Body of pancreas (tissue), 4 donors: ENCODE data around the gene DHRS7C. TPM values are rescaled to one million over a fixed set of nuclear protein-coding genes. Genes with fewer than 3 reads are reported as not detected.

Experiments used
- ATAC-seq: fragments of 150-250 bp; one replicate; pipeline ENCODE4 v1.9.1; 2016
- DNase-seq, 4 donors: peaks; one replicate each; pipeline ENCODE4 v3.0.0-alpha.2; 2019
- H3K27ac ChIP-seq, 4 donors: fragments of 200-600 bp; sonication (generic); 1 replicate in 3 of 4; 2 replicates in 1 of 4; pipeline versions ENCODE4 v1.5.1 to v1.6.1; 2016 to 2019; ENCODE audit warnings: mild to moderate bottlenecking in 1 of 4, mixed read lengths in 1 of 4, moderate library complexity in 1 of 4
- H3K27me3 ChIP-seq, 2 donors: fragments of 200-600 bp; sonication (generic); one replicate each; pipeline ENCODE4 v1.6.0; 2016; ENCODE audit warnings: mild to moderate bottlenecking in 1 of 2
- H3K36me3 ChIP-seq, 2 donors: fragments of 200-600 bp; sonication (generic); replicated peaks in 1 of 2; 2 replicates each; pipeline ENCODE4 v1.5.1; 2016; ENCODE audit warnings: low read depth in 2 of 2; ENCODE audit not compliant: insufficient read depth in 1 of 2
- H3K4me1 ChIP-seq: fragments of 200-600 bp; sonication (generic); one replicate; pipeline ENCODE4 v1.6.0; 2016
- H3K4me3 ChIP-seq, 2 donors: fragments of 200-600 bp; sonication (generic); 1 replicate in 1 of 2; 2 replicates in 1 of 2; pipeline ENCODE4 v1.5.1; 2016 to 2019
- H3K9me3 ChIP-seq, 3 donors: fragments of 200-600 bp; sonication (generic); 1 replicate in 2 of 3; 2 replicates in 1 of 3; pipeline ENCODE4 v1.5.1; 2016
- POLR2A ChIP-seq, 3 donors: fragments of 450-650 bp; IDR thresholded peaks; one replicate each; pipeline ENCODE4 v1.6.1; 2016; ENCODE audit warnings: antibody characterized with exemption in 3 of 3, mild to moderate bottlenecking in 2 of 3
- WGBS, 2 donors: methylation state at CpG; one replicate each; pipeline ENCODE4 v1.1.5; 2017; 5-methylcytosine and 5-hydroxymethylcytosine counted together
- intact Hi-C: fragments of 100-400 bp; cut with DNase I; formaldehyde crosslinking; loops from one replicate; pipeline ENCODE4 v1.15.1; 2023
- total RNA-seq, 2 donors: library from RNA; depleted of rRNA; stranded (reverse); fragments of >200 nt; gene quantifications; one replicate each; pipeline ENCODE4 v1.1.0, GENCODE V29; 2016
- TF ChIP-seq, protein P1 (sequence below), 7 experiments: fragments of 450-650 bp in 4 of 7; fragments of 200-600 bp in 3 of 7; sonication (generic) in 3 of 7; IDR thresholded peaks; one replicate each; pipeline ENCODE4 v1.5.1; 2016 to 2019; ENCODE audit warnings: antibody characterized with exemption in 7 of 7

The DHRS7C gene
- total RNA-seq, 2 donors from 2014 or later, result not detected

DNA sequence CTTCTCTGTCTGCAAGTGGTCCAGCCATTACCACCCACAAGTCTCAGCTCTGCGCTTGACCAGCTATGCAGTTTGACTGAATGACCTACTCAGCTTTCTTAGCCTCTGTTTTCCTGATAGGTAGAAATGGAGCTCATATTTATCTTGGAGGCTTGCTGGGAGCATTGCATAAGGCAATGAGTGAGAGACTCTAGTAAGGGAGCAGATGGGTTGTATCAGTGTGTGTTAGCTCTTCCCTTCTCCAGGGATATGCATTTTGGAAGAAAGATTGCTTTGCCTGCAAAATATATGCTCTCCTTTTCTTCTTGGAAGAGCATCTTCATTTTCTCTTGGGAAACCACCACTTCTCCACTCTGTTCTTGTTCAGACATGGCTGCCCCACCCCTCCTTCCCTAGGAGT is 26.1 kb downstream of the DHRS7C start:
- intact Hi-C loops, result no loop called here

DNA sequence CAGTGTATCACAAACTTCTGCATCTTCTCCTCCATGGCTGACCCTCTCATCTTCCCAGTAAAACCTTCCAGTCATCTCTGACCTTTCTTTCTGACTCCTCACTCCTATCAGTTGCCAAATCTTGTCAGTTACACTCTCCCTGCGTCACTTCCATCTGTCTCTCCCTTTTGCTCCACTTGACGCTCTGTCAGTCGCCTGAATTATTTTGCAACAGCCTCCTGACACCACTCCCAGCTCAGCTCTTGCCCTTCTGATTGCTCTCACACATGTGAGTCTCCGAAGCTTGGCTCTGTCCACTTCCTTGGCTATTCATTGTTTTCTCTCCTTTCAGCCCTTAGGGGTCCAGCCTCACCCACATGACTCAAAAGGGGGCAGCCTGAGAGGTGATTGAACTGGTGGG is 27.7 kb downstream of the DHRS7C start:
- H3K27ac ChIP-seq, result no peak overlapping the region
- TF ChIP-seq, protein P1, sequence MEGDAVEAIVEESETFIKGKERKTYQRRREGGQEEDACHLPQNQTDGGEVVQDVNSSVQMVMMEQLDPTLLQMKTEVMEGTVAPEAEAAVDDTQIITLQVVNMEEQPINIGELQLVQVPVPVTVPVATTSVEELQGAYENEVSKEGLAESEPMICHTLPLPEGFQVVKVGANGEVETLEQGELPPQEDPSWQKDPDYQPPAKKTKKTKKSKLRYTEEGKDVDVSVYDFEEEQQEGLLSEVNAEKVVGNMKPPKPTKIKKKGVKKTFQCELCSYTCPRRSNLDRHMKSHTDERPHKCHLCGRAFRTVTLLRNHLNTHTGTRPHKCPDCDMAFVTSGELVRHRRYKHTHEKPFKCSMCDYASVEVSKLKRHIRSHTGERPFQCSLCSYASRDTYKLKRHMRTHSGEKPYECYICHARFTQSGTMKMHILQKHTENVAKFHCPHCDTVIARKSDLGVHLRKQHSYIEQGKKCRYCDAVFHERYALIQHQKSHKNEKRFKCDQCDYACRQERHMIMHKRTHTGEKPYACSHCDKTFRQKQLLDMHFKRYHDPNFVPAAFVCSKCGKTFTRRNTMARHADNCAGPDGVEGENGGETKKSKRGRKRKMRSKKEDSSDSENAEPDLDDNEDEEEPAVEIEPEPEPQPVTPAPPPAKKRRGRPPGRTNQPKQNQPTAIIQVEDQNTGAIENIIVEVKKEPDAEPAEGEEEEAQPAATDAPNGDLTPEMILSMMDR (IDR thresholded peaks at IDR 0.05), result no peak
- no peak for TF ChIP-seq POLR2A (IDR thresholded peaks at IDR 0.05)
- H3K27me3 ChIP-seq, result no peaks in the 10 kb centered on the region
- no peaks in the 10 kb centered on the region for H3K9me3 ChIP-seq
- no peak overlapping the region for H3K4me3 ChIP-seq
- no peak for DNase-seq
- intact Hi-C loops, result no loop called here
- 29 to 33% methylated on average over 4 of the region's 4 CpGs for WGBS, 2 donors
- no peaks in the 10 kb centered on the region for H3K36me3 ChIP-seq
- H3K4me1 ChIP-seq, result no peaks in the 10 kb centered on the region
- ATAC-seq, result no peak

More for the DNA sequence above, 26.1 kb downstream of the DHRS7C start:
- DNase-seq, result no peak
- no peak for ATAC-seq
- no peaks in the 10 kb centered on the region for H3K36me3 ChIP-seq
- WGBS, 2 donors, result 79 to 85% methylated on average over 1 of the region's 1 CpG
- H3K9me3 ChIP-seq, result no peaks in the 10 kb centered on the region
- TF ChIP-seq, protein P1 (IDR thresholded peaks at IDR 0.05), result no peak
- TF ChIP-seq POLR2A (IDR thresholded peaks at IDR 0.05), result no peak
- no peaks in the 10 kb centered on the region for H3K4me1 ChIP-seq
- no peak overlapping the region for H3K27ac ChIP-seq
- no peak overlapping the region for H3K4me3 ChIP-seq
- no peaks in the 10 kb centered on the region for H3K27me3 ChIP-seq

GRCh38 chr17:9760266-9760665 is 31.1 kb downstream of the DHRS7C start:
- ATAC-seq (no peak), DNase-seq (no peak)
- Histone ChIP-seq H3K4me1 (no peaks in the 10 kb centered on the region), H3K9me3 (no peaks in the 10 kb centered on the region), H3K27ac (no peak overlapping the region), H3K4me3 (no peak overlapping the region), H3K36me3 (no peaks in the 10 kb centered on the region), H3K27me3 (no peaks in the 10 kb centered on the region)
- TF ChIP-seq POLR2A (IDR thresholded peaks at IDR 0.05), result no peak
- TF ChIP-seq, protein P1 (IDR thresholded peaks at IDR 0.05), result no peak
- 71 to 100% methylated on average over 1 of the region's 1 CpG for WGBS, 2 donors
- intact Hi-C loops, result no loop called here

DNA sequence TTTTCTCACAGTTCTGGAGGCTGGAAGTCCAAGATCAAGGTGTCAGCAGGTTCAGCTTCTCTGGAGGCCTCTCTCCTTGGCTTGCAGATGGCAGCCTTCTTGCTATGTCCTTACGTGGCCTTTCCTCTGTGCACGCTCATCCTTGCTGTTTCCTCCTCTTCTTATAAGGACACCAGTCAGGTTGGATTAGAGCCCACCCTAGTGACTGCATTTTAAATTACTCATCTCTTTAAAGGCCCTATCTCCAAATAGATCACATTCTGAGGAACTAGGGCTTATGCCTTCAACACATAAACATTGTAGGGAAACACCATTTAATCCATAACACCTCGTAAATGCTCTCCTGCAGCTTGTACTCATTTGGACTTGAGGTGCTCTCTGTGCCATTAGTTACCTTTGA is 36.3 kb downstream of the DHRS7C start:
- WGBS, 2 donors, result 70 to 72% methylated on average over 3 of the region's 3 CpGs
- Histone ChIP-seq H3K36me3 (no peaks in the 10 kb centered on the region), H3K27me3 (no peaks in the 10 kb centered on the region), H3K4me1 (no peaks in the 10 kb centered on the region), H3K9me3 (no peaks in the 10 kb centered on the region), H3K4me3 (no peak overlapping the region), H3K27ac (no peak overlapping the region)
- ATAC-seq (no peak), DNase-seq (no peak)
- intact Hi-C loops, result no loop called here
- TF ChIP-seq POLR2A (IDR thresholded peaks at IDR 0.05), result no peak
- TF ChIP-seq, protein P1 (IDR thresholded peaks at IDR 0.05), result no peak

- Histone ChIP-seq H3K4me3 (no peak overlapping the region), H3K27ac (no peak overlapping the region), H3K4me1 (no peaks in the 10 kb centered on the region), H3K27me3 (no peaks in the 10 kb centered on the region), H3K36me3 (no peaks in the 10 kb centered on the region), H3K9me3 (no peaks in the 10 kb centered on the region)
- DNase-seq (peak in 1 of 4 donors; percentile 9), ATAC-seq (no peak)
- no peak for TF ChIP-seq POLR2A (IDR thresholded peaks at IDR 0.05)
- TF ChIP-seq, protein P1 (IDR thresholded peaks at IDR 0.05), result no peak
- WGBS, 2 donors, result 52 to 61% methylated on average over 9 of the region's 9 CpGs
- intact Hi-C loops, result no loop called here
Observed at GRCh38 chr17:9750524-9750923, 40.9 kb downstream of the DHRS7C start.
